A549 (cell line): ENCODE results near the gene CHPF2.

Experiments
- BHLHE40 ChIP-seq: IDR thresholded peaks from 2 replicates; pipeline ENCODE4 v1.6.1; 2012; ENCODE audit warnings: low read depth, low read length, inconsistent platforms
- CHD2 ChIP-seq: fragments of 150-350 bp; IDR thresholded peaks from 2 replicates; pipeline ENCODE4 v1.6.1; 2014; ENCODE audit warnings: low read length; ENCODE audit not compliant: partially characterized antibody
- EP300 ChIP-seq, 2 experiments: fragments of >200 bp; sonication (Bioruptor Twin); formaldehyde crosslinking; IDR thresholded peaks; 2 replicates in 1 of 2; 3 replicates in 1 of 2; pipeline ENCODE4 v1.6.1; 2016 to 2017
- GATA3 ChIP-seq: IDR thresholded peaks from 2 replicates; pipeline ENCODE4 v1.6.1; 2012; ENCODE audit warnings: borderline replicate concordance
- JUNB ChIP-seq: fragments of >200 bp; sonication (Bioruptor Twin); formaldehyde crosslinking; IDR thresholded peaks from 2 replicates; pipeline ENCODE4 v1.6.1; 2016
- MYC ChIP-seq: IDR thresholded peaks from 2 replicates; pipeline ENCODE4 v1.6.1; 2012; ENCODE audit warnings: mild to moderate bottlenecking, inconsistent platforms, low read length, improper control_type of control experiment, borderline replicate concordance
- RNF2 ChIP-seq: fragments of 200-600 bp; sonication (generic); IDR thresholded peaks from 2 replicates; pipeline ENCODE4 v1.6.1; 2016; ENCODE audit warnings: low read depth, mild to moderate bottlenecking, antibody characterized with exemption, moderate library complexity, borderline replicate concordance
- TF ChIP-seq, protein P1 (sequence below): fragments of 250-450 bp; sonication (Bioruptor Pico); IDR thresholded peaks from 2 replicates; pipeline ENCODE4 v1.5.0; 2021; ENCODE audit warnings: mild to moderate bottlenecking, moderate library complexity, borderline replicate concordance
- TF ChIP-seq, protein P2 (sequence below): fragments of >200 bp; sonication (Bioruptor Twin); formaldehyde crosslinking; IDR thresholded peaks from 3 replicates; pipeline ENCODE4 v1.5.1; 2016
- TF ChIP-seq, protein P3 (sequence below): IDR thresholded peaks from 2 replicates; pipeline ENCODE4 v1.6.1; 2012
- TF ChIP-seq, protein P4 (sequence below): fragments of 200-600 bp; sonication (generic); IDR thresholded peaks from 2 replicates; pipeline ENCODE4 v1.6.1; 2016; ENCODE audit warnings: antibody characterized with exemption, mild to moderate bottlenecking, moderate library complexity

DNA sequence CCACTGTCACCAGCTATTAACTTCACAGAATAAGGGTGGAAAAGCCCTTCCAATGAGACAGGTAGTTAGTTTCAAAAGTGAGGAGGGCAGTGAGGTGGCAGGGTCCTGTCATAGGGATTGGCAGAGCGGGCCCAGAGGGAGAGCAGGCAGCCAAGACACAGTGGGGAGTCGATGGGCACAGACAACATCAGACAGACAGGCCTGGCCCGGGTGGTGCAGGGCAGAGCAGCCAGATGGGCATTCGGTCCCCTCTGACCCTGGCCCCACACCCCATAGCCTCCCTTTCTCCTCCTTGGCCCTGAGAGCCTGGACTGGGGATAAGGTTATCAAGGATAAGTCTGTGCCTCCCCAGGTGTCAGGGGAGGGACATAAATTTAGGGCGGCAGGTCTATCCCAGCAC lies 47.6 kb downstream of the CHPF2 start:
- TF ChIP-seq MYC: no peak
- TF ChIP-seq, protein P1, sequence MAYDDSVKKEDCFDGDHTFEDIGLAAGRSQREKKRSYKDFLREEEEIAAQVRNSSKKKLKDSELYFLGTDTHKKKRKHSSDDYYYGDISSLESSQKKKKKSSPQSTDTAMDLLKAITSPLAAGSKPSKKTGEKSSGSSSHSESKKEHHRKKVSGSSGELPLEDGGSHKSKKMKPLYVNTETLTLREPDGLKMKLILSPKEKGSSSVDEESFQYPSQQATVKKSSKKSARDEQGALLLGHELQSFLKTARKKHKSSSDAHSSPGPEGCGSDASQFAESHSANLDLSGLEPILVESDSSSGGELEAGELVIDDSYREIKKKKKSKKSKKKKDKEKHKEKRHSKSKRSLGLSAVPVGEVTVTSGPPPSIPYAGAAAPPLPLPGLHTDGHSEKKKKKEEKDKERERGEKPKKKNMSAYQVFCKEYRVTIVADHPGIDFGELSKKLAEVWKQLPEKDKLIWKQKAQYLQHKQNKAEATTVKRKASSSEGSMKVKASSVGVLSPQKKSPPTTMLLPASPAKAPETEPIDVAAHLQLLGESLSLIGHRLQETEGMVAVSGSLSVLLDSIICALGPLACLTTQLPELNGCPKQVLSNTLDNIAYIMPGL (CRISPR knock-in tag): no peak
- TF ChIP-seq, protein P2, sequence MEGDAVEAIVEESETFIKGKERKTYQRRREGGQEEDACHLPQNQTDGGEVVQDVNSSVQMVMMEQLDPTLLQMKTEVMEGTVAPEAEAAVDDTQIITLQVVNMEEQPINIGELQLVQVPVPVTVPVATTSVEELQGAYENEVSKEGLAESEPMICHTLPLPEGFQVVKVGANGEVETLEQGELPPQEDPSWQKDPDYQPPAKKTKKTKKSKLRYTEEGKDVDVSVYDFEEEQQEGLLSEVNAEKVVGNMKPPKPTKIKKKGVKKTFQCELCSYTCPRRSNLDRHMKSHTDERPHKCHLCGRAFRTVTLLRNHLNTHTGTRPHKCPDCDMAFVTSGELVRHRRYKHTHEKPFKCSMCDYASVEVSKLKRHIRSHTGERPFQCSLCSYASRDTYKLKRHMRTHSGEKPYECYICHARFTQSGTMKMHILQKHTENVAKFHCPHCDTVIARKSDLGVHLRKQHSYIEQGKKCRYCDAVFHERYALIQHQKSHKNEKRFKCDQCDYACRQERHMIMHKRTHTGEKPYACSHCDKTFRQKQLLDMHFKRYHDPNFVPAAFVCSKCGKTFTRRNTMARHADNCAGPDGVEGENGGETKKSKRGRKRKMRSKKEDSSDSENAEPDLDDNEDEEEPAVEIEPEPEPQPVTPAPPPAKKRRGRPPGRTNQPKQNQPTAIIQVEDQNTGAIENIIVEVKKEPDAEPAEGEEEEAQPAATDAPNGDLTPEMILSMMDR: no peak
- TF ChIP-seq EP300 (IDR thresholded peaks at IDR 0.05): no peak
- TF ChIP-seq JUNB: no peak
- TF ChIP-seq, protein P3, sequence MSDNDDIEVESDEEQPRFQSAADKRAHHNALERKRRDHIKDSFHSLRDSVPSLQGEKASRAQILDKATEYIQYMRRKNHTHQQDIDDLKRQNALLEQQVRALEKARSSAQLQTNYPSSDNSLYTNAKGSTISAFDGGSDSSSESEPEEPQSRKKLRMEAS: no peak
- TF ChIP-seq RNF2: no peak
- TF ChIP-seq, protein P4, sequence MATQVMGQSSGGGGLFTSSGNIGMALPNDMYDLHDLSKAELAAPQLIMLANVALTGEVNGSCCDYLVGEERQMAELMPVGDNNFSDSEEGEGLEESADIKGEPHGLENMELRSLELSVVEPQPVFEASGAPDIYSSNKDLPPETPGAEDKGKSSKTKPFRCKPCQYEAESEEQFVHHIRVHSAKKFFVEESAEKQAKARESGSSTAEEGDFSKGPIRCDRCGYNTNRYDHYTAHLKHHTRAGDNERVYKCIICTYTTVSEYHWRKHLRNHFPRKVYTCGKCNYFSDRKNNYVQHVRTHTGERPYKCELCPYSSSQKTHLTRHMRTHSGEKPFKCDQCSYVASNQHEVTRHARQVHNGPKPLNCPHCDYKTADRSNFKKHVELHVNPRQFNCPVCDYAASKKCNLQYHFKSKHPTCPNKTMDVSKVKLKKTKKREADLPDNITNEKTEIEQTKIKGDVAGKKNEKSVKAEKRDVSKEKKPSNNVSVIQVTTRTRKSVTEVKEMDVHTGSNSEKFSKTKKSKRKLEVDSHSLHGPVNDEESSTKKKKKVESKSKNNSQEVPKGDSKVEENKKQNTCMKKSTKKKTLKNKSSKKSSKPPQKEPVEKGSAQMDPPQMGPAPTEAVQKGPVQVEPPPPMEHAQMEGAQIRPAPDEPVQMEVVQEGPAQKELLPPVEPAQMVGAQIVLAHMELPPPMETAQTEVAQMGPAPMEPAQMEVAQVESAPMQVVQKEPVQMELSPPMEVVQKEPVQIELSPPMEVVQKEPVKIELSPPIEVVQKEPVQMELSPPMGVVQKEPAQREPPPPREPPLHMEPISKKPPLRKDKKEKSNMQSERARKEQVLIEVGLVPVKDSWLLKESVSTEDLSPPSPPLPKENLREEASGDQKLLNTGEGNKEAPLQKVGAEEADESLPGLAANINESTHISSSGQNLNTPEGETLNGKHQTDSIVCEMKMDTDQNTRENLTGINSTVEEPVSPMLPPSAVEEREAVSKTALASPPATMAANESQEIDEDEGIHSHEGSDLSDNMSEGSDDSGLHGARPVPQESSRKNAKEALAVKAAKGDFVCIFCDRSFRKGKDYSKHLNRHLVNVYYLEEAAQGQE: no peak
- no peak for TF ChIP-seq GATA3
- TF ChIP-seq BHLHE40: no peak
- no peak for TF ChIP-seq CHD2
